Vagina (tissue), 2 donors: ENCODE measurements around the gene OR6B3. TPM values are rescaled to one million over a fixed set of nuclear protein-coding genes. Genes with fewer than 3 reads are reported as not detected.

Experiments used
- DNase-seq, 2 donors: peaks; one replicate each; pipeline ENCODE4 v3.0.0-alpha.2; 2017; ENCODE audit errors: extremely low spot score in 2 of 2
- H3K27ac ChIP-seq: fragments of 200-600 bp; sonication (generic); one replicate; pipeline ENCODE4 v1.5.1; 2019
- H3K27me3 ChIP-seq: fragments of 200-600 bp; sonication (generic); one replicate; pipeline ENCODE4 v1.5.1; 2019
- H3K36me3 ChIP-seq, 2 donors: fragments of 200-600 bp; sonication (generic); one replicate each; pipeline ENCODE4 v1.5.1; 2017 to 2019
- H3K4me1 ChIP-seq: fragments of 200-600 bp; sonication (generic); one replicate; pipeline ENCODE4 v1.5.1; 2019
- H3K4me3 ChIP-seq, 2 donors: fragments of 200-600 bp; sonication (generic); 1 replicate in 1 of 2; 2 replicates in 1 of 2; pipeline ENCODE4 v1.5.1; 2016 to 2019
- H3K9me3 ChIP-seq: fragments of 200-600 bp; sonication (generic); one replicate; pipeline ENCODE4 v1.5.1; 2019
- CTCF ChIP-seq, 3 experiments: fragments of 450-650 bp in 2 of 3; fragments of 200-600 bp in 1 of 3; sonication (generic) in 1 of 3; IDR thresholded peaks; one replicate each; pipeline ENCODE4 v1.5.1; 2017 to 2019; ENCODE audit warnings: antibody characterized with exemption in 3 of 3, mild to moderate bottlenecking in 2 of 3, moderate library complexity in 2 of 3
- POLR2A ChIP-seq, 2 donors: fragments of 450-650 bp; IDR thresholded peaks; one replicate each; pipeline ENCODE4 v1.6.1; 2017; ENCODE audit warnings: antibody characterized with exemption in 2 of 2, mild to moderate bottlenecking in 2 of 2, moderate library complexity in 2 of 2
- POLR2AphosphoS5 ChIP-seq, 2 donors: sonication (generic); formaldehyde crosslinking; IDR thresholded peaks; one replicate each; pipeline ENCODE4 v1.9.0; 2017; ENCODE audit warnings: antibody characterized with exemption in 2 of 2, mild to moderate bottlenecking in 2 of 2, low read depth in 1 of 2; ENCODE audit not compliant: insufficient read depth in 1 of 2
- intact Hi-C: fragments of 100-400 bp; cut with DNase I; formaldehyde crosslinking; loops from one replicate; pipeline ENCODE4 v1.15.1; 2023
- total RNA-seq: library from RNA; depleted of rRNA; stranded (reverse); fragments of >200 nt; gene quantifications from one replicate; pipeline ENCODE4 v1.2.3, GENCODE V29; 2016

The OR6B3 gene
- total RNA-seq, 1 donor from 2014 or later: not detected

- intact Hi-C loops: no loop called here
- TF ChIP-seq CTCF (IDR thresholded peaks at IDR 0.05) (no peak), POLR2A (IDR thresholded peaks at IDR 0.05) (no peak), POLR2AphosphoS5 (IDR thresholded peaks at IDR 0.05; ENCODE audit: insufficient read depth in 1 of 2, low read depth in 1 of 2) (no peak)
- no peaks in the 10 kb centered on the region for H3K4me1 ChIP-seq
Observed at GRCh38 chr2:240041363-240041762, 12.0 kb downstream of the OR6B3 start.

GRCh38 chr2:240037358-240037757 lies 16.0 kb downstream of the OR6B3 start:
- intact Hi-C loops: no loop called here
- Histone ChIP-seq H3K4me3 (no peak overlapping the region), H3K27ac (no peak overlapping the region), H3K36me3 (no peaks in the 10 kb centered on the region), H3K9me3 (no peaks in the 10 kb centered on the region), H3K27me3 (no peaks in the 10 kb centered on the region), H3K4me1 (no peaks in the 10 kb centered on the region)
- TF ChIP-seq POLR2AphosphoS5 (IDR thresholded peaks at IDR 0.05; ENCODE audit: insufficient read depth in 1 of 2, low read depth in 1 of 2): no peak
- no peak for TF ChIP-seq CTCF (IDR thresholded peaks at IDR 0.05)
- no peak for TF ChIP-seq POLR2A (IDR thresholded peaks at IDR 0.05)
- DNase-seq: no peak

More at GRCh38 chr2:240041363-240041762, 12.0 kb downstream of the OR6B3 start:
- no peak overlapping the region for H3K27ac ChIP-seq
- no peaks in the 10 kb centered on the region for H3K36me3 ChIP-seq
- peak in 1 of 2 donors; percentile 44 for DNase-seq
- H3K27me3 ChIP-seq: no peaks in the 10 kb centered on the region
- H3K9me3 ChIP-seq: no peaks in the 10 kb centered on the region
- no peak overlapping the region for H3K4me3 ChIP-seq

GRCh38 chr2:240033330-240033678 lies 20.0 kb downstream of the OR6B3 start:
- H3K9me3 ChIP-seq: no peaks in the 10 kb centered on the region
- H3K27ac ChIP-seq: no peak overlapping the region
- peak in 1 of 2 donors; percentile 58 for DNase-seq
- H3K4me1 ChIP-seq: no peaks in the 10 kb centered on the region
- TF ChIP-seq CTCF (IDR thresholded peaks at IDR 0.05) (no peak), POLR2AphosphoS5 (IDR thresholded peaks at IDR 0.05; ENCODE audit: insufficient read depth in 1 of 2, low read depth in 1 of 2) (no peak), POLR2A (IDR thresholded peaks at IDR 0.05) (no peak)
- H3K4me3 ChIP-seq: no peak overlapping the region
- H3K36me3 ChIP-seq: no peaks in the 10 kb centered on the region
- no peaks in the 10 kb centered on the region for H3K27me3 ChIP-seq
- intact Hi-C loops: no loop called here

GRCh38 chr2:240032406-240033329 lies 20.7 kb downstream of the OR6B3 start:
- Histone ChIP-seq H3K9me3 (no peaks in the 10 kb centered on the region), H3K4me3 (no peak overlapping the region), H3K36me3 (no peaks in the 10 kb centered on the region), H3K4me1 (no peaks in the 10 kb centered on the region), H3K27ac (no peak overlapping the region), H3K27me3 (no peaks in the 10 kb centered on the region)
- intact Hi-C loops: no loop called here
- no peak for TF ChIP-seq POLR2A (IDR thresholded peaks at IDR 0.05)
- TF ChIP-seq CTCF (IDR thresholded peaks at IDR 0.05): no peak
- TF ChIP-seq POLR2AphosphoS5 (IDR thresholded peaks at IDR 0.05; ENCODE audit: insufficient read depth in 1 of 2, low read depth in 1 of 2): no peak
- DNase-seq: peak in 1 of 2 donors; percentile 56
